NCI-H128 (cell line): ENCODE data around the gene C2orf76.
"Not testable (repeated sequence)": the region's sequence is repeated elsewhere in the genome, so short reads cannot be mapped to it uniquely, and the experiment has no call there.

Experiments
- DNase-seq: peaks from one replicate; lab custom pipeline; 2025; ENCODE audit not compliant: unreplicated experiment; lab: John Stamatoyannopoulos, UW

Gene C2orf76

DNA sequence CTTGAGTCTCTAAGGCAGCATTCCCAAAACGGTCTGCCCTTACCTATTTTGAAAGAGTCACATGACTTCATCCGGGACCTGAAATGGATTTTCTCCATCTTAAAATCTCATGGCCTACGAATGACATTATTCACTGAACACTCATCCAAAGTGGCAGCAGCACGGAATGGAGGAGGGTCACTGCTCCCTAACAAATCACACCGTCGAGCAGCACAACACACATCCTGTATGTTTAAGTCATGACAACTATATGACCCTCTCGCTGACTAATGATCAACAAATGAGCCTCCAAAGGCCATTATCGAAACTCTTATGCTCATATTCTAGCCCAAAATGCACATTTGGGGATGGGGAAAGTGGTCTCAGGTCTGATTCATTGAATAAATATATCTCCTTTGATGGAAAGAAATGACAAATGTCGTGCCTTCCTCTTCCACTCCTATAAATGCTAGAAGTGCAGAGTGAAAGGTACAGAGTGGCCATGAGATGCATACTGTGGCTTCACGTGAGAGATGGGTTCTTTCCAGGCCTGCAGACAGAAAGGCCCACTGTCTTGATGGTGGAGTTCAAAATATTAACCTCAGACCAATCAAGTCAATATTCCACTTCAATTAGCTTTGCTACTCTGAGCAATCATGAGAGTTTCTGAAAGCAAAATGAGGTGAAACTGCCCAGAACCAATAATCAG, 70.8 kb downstream of the C2orf76 start:
- DNase-seq, result no peak

GRCh38 chr2:119294671-119295070, 72.0 kb downstream of the C2orf76 start:
- no peak for DNase-seq

- DNase-seq, result no peak
These were observed 72.7 kb downstream of the C2orf76 start for GRCh38 chr2:119293900-119294299.

- no peak for DNase-seq
These were observed 73.4 kb downstream of the C2orf76 start for GRCh38 chr2:119293254-119293653.

DNA sequence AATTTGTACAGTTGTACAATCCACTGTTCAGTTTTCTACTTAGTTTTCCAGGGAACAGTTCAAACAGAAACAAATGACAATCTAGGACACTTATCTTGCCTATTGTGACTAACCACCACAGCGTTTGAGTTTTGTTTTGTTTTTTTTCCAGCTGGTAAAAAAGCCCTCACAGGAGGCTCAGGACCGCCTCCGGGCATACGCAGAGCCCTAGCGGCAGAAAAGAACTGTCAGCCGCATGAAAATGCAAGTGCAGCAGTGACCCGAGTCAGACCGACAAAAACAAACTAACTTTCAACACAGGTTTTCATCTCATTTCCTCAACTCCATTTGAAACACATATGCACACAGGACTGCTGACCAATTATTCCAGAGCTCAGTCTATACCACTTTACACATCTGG, 74.4 kb downstream of the C2orf76 start:
- DNase-seq, result no peak

GRCh38 chr2:119291588-119292167, 75.0 kb downstream of the C2orf76 start:
- DNase-seq, result no peak

- DNase-seq, result no peak
These were observed 75.6 kb downstream of the C2orf76 start for GRCh38 chr2:119290859-119291587.

- DNase-seq, result no peak
These were observed 77.0 kb downstream of the C2orf76 start for GRCh38 chr2:119289642-119290041.

GRCh38 chr2:119289093-119289492, 77.5 kb downstream of the C2orf76 start:
- no peak for DNase-seq

GRCh38 chr2:119288576-119288975, 78.1 kb downstream of the C2orf76 start:
- no peak for DNase-seq

- no peak for DNase-seq
These were observed 80.0 kb downstream of the C2orf76 start for GRCh38 chr2:119286661-119287060.

DNA sequence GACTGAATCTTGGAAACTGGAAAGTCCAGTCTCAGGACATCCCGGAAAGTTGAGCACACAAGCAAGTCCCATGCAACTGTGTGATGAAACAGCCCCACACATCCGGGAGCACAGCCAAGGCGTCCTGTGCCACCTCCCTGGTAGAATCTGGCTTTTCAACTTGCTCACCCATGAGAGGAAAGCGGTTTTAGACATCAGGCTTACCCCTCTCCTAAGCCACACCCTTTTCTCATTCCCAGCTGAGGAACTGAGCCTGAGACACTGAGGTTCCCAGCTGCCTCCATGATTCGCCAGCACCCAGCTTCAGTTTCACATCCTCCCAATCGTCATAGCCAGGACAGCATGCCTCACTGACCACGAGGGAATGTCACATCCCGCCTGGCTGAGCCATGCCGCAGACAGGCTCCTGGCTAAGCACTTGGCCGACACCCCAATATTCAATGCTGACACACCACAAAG, 82.7 kb downstream of the C2orf76 start:
- no peak for DNase-seq

DNA sequence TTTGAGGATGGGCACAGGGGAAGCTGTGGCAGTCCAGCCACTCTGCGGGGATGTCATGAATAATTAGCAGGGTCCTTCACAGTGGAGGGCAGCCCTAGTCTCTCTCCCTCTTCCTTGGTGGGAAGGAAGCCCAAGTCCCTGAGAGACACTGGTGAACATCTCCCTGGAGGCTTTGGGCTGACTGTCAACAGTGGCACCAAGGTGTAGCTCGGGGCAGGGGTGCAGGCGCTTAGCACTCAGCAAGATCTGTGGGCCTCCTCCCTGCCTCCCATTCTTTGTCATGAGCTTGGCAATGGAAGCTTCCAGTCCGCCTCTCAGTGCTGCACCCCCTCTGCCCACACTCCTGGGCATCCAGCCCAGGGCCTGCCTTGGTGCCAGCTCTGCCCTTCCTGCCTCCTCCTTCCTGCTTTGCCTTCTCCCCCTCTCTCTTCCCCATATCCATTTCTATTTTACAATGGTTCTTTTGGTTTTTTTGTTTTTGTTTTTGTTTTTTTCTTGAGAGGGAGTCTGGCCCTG, 83.6 kb downstream of the C2orf76 start:
- DNase-seq, result no peak

DNA sequence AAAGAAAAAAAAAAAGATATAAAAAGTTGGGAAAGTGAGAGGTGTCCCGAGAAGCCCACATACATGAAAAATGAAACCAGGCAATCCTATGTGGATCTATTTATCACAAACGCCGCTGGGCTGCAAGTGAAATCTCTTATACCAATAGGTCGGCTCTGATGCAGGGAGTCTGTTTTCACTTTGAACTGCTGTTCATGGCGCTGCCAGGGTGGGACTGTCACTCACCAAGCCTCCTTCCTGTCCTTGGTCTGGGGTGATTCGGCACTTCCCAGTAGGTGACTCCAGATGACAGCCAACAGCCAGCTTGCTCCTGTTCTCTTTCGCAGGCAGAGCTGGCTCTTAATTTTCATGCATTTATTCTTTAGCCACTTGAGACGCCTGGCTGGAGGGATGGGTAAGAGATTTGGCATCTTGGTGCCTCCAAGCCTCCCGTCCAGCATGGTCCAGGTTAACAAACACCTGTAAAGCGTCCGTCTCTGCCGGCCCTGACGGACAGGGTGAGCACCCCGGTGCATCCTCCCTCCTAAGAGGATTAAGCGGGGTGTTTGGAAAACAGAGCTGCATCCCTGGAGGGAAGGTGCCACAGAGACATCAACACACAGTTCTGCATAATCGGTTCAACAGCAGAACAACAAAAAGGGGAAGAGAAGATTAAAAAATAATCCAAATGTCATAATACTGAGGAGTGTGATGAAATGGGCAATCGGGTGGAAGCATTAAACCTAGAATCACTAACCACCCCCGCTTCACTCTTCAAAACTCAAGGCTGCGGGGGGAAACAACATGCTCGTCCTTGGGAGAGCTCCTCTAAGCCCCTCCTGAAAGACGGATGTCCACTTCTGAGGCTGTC, 84.3 kb downstream of the C2orf76 start:
- DNase-seq, result no peak

- no peak for DNase-seq
These were observed 86.0 kb downstream of the C2orf76 start for GRCh38 chr2:119280680-119281079.

GRCh38 chr2:119279666-119280065, 87.0 kb downstream of the C2orf76 start:
- no peak for DNase-seq

- no peak for DNase-seq
These were observed 87.7 kb downstream of the C2orf76 start for GRCh38 chr2:119278946-119279345.

- DNase-seq, result not testable (repeated sequence)
These were observed 88.2 kb downstream of the C2orf76 start for GRCh38 chr2:119278385-119278784.

DNA sequence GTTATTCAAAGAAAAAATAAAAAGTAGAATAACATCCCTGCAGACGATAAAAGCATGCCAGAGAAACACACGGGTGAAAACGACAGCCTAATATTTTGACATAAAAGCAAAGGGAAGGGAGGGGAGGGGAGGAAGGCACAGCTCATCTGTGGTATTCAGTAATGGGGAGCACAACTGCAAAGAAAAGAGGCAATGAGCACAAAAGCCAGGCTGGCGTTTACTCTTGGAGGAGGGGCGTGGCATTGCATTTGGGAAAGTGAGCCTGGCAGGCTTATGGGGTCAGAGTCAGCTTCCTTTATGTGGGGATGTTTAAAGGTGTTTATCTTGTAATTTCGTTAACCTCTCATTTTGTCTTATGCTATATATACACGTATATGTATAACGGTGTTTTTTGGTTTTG, 89.8 kb downstream of the C2orf76 start:
- no peak for DNase-seq

- no peak for DNase-seq
These were observed 99.0 kb downstream of the C2orf76 start for GRCh38 chr2:119267604-119268003.

- no peak for DNase-seq
These were observed 100.5 kb downstream of the C2orf76 start for GRCh38 chr2:119266091-119266589.
